IMR-90 (cell line): ENCODE results near the gene PPT2. TPM values are rescaled to one million over a fixed set of nuclear protein-coding genes. Genes with fewer than 3 reads are reported as not detected.

Experiments used
- ATAC-seq: fragments of 200-7000 bp; cut with Tn5 transposase; 2 replicates; pipeline ENCODE4 v1.9.1; 2020; ENCODE audit warnings: low read depth, mild to moderate bottlenecking, moderate library complexity
- BruUV-seq: library from RNA; stranded (reverse); fragments of 400-500 nt; replicated peaks from 2 replicates; lab custom pipeline; 2021; lab: Mats Ljungman, UMichigan
- CTCF ChIA-PET: fragments of 300-600 bp; formaldehyde crosslinking; extraction: SDS; loops from one replicate; lab custom pipeline; 2021; ENCODE audit warnings: antibody characterized with exemption; lab: Yijun Ruan, JAX
- POLR2A ChIA-PET: fragments of 300-600 bp; sonication (Branson Sonifier 250); formaldehyde crosslinking; loops from one replicate; lab custom pipeline; 2022; ENCODE audit warnings: antibody characterized with exemption; ENCODE audit not compliant: unreplicated experiment; lab: Charles Lee
- DNase-seq: peaks from one replicate; pipeline ENCODE4 v3.0.0; 2013
- H2AFZ ChIP-seq: replicated peaks from 2 replicates; pipeline ENCODE3; 2013; ENCODE audit warnings: low read length, mild to moderate bottlenecking; ENCODE audit not compliant: poor library complexity
- H2AK5ac ChIP-seq: 2 replicates; pipeline ENCODE4 v1.6.1; 2013; ENCODE audit warnings: low read depth, low read length, inconsistent platforms
- H2AK9ac ChIP-seq: replicated peaks from 2 replicates; pipeline ENCODE3; 2013; ENCODE audit warnings: mild to moderate bottlenecking, low read depth, low read length, moderate library complexity; ENCODE audit not compliant: poor library complexity
- H2BK120ac ChIP-seq: 2 replicates; pipeline ENCODE4 v1.6.1; 2013; ENCODE audit warnings: low read depth, low read length, inconsistent platforms
- H2BK15ac ChIP-seq: 3 replicates; pipeline ENCODE4 v1.6.1; 2013; ENCODE audit warnings: low read depth, low read length, inconsistent platforms
- H2BK20ac ChIP-seq: 2 replicates; pipeline ENCODE4 v1.6.1; 2013; ENCODE audit warnings: low read depth, mild to moderate bottlenecking, inconsistent platforms, low read length, moderate library complexity
- H2BK5ac ChIP-seq: 2 replicates; pipeline ENCODE4 v1.6.1; 2013; ENCODE audit warnings: mild to moderate bottlenecking, low read depth, low read length, inconsistent platforms; ENCODE audit not compliant: poor library complexity, severe bottlenecking
- H3K14ac ChIP-seq: replicated peaks from 2 replicates; pipeline ENCODE4 v1.6.1; 2013; ENCODE audit warnings: low read depth, low read length, inconsistent platforms
- H3K18ac ChIP-seq: 2 replicates; pipeline ENCODE4 v1.6.1; 2013; ENCODE audit warnings: low read depth, low read length, control low read depth
- H3K23ac ChIP-seq: 2 replicates; pipeline ENCODE4 v1.6.1; 2013; ENCODE audit warnings: low read depth, low read length, inconsistent platforms
- H3K27ac ChIP-seq: 2 replicates; pipeline ENCODE4 v1.5.1; 2013; ENCODE audit warnings: mild to moderate bottlenecking, control low read depth, low read length; ENCODE audit not compliant: insufficient read depth
- H3K27me3 ChIP-seq: 2 replicates; pipeline ENCODE4 v1.6.1; 2013; ENCODE audit warnings: low read length; ENCODE audit not compliant: control insufficient read depth, insufficient read depth
- H3K36me3 ChIP-seq: 2 replicates; pipeline ENCODE4 v1.6.1; 2013; ENCODE audit warnings: low read length, mixed read lengths; ENCODE audit not compliant: control insufficient read depth, insufficient read depth
- H3K4ac ChIP-seq: 2 replicates; pipeline ENCODE4 v1.6.1; 2013; ENCODE audit warnings: low read depth, low read length, inconsistent platforms
- H3K4me1 ChIP-seq: 2 replicates; pipeline ENCODE4 v1.6.1; 2013; ENCODE audit warnings: low read length, mixed read lengths; ENCODE audit not compliant: control insufficient read depth, insufficient read depth
- H3K4me2 ChIP-seq: 2 replicates; pipeline ENCODE4 v1.6.1; 2013; ENCODE audit warnings: low read depth, mild to moderate bottlenecking, control low read depth, low read length, moderate library complexity
- H3K4me3 ChIP-seq: 2 replicates; pipeline ENCODE4 v1.5.1; 2013; ENCODE audit warnings: low read depth, mild to moderate bottlenecking, control low read depth, low read length, moderate library complexity; ENCODE audit not compliant: insufficient read depth
- H3K56ac ChIP-seq: 2 replicates; pipeline ENCODE4 v1.6.1; 2013; ENCODE audit warnings: low read length, inconsistent platforms; ENCODE audit not compliant: insufficient read depth; ENCODE audit errors: extremely low read depth
- H3K79me1 ChIP-seq, 2 experiments: 2 replicates each; pipeline ENCODE4 v1.6.1; 2013; ENCODE audit warnings: low read length in 2 of 2, inconsistent platforms in 1 of 2, low read depth in 1 of 2
- H3K9ac ChIP-seq: 2 replicates; pipeline ENCODE4 v1.6.1; 2013; ENCODE audit warnings: low read depth, low read length, control low read depth
- H3K9me1 ChIP-seq: 2 replicates; pipeline ENCODE4 v1.6.1; 2013; ENCODE audit warnings: low read length, inconsistent platforms; ENCODE audit not compliant: insufficient read depth
- H3K9me3 ChIP-seq: 2 replicates; pipeline ENCODE4 v1.6.1; 2013; ENCODE audit warnings: low read length; ENCODE audit not compliant: control insufficient read depth, insufficient read depth
- H4K20me1 ChIP-seq: 2 replicates; pipeline ENCODE4 v1.6.1; 2013; ENCODE audit warnings: low read length, inconsistent platforms; ENCODE audit not compliant: insufficient read depth
- H4K5ac ChIP-seq: 2 replicates; pipeline ENCODE4 v1.6.1; 2013; ENCODE audit warnings: mild to moderate bottlenecking, low read depth, low read length, control low read depth
- H4K8ac ChIP-seq, 2 experiments: 2 replicates each; pipeline ENCODE4 v1.6.1; 2013; ENCODE audit warnings: low read depth in 2 of 2, low read length in 2 of 2, control low read depth in 1 of 2, inconsistent platforms in 1 of 2
- H4K91ac ChIP-seq: 2 replicates; pipeline ENCODE4 v1.6.1; 2013; ENCODE audit warnings: low read depth, low read length, inconsistent platforms; ENCODE audit not compliant: insufficient read depth
- MAZ ChIP-seq: IDR thresholded peaks from 2 replicates; pipeline ENCODE4 v1.6.1; 2012; ENCODE audit warnings: low read depth, mild to moderate bottlenecking, low read length, improper control_type of control experiment, moderate library complexity, borderline replicate concordance
- RCOR1 ChIP-seq: IDR thresholded peaks from 2 replicates; pipeline ENCODE4 v1.6.1; 2012; ENCODE audit warnings: mild to moderate bottlenecking, low read length, improper control_type of control experiment; ENCODE audit not compliant: insufficient replicate concordance
- WGBS, 2 experiments: methylation state at CpG; one replicate each; pipeline versions ENCODE4 v1.1.5 to v1.1.7; 2013; ENCODE audit warnings: missing lambda C conversion rate in 2 of 2; ENCODE audit not compliant: insufficient read length in 1 of 2; ENCODE audit errors: extremely low coverage in 2 of 2; 5-methylcytosine and 5-hydroxymethylcytosine counted together
- dilution Hi-C: fragments of 300-500 bp; cut with HindIII; formaldehyde crosslinking; loops from one replicate; pipeline ENCODE4 v1.14.3; 2018; ENCODE audit warnings: low sequenced_read_pairs; ENCODE audit not compliant: unreplicated experiment
- in situ Hi-C: fragments of 300-500 bp; cut with MboI; formaldehyde crosslinking; loops from 3 replicates; pipeline ENCODE4 v1.14.3; 2019; ENCODE audit warnings: low sequenced_read_pairs, inconsistent platforms, mixed read lengths
- intact Hi-C: fragments of 100-400 bp; cut with micrococcal nuclease; formaldehyde crosslinking; loops from 2 replicates; pipeline ENCODE4 v1.10.0; 2022
- polyA plus RNA-seq, 3 experiments: library from polyadenylated mRNA; depleted of rRNA; stranded (reverse); fragments of >200 nt; gene quantifications; 2 replicates each; pipeline ENCODE4 v1.2.3, GENCODE V29; 2012; ENCODE audit warnings: low replicate concordance in 1 of 3
- total RNA-seq: library from RNA; depleted of rRNA; stranded (reverse); fragments of >200 nt; gene quantifications from 2 replicates; pipeline ENCODE4 v1.2.3, GENCODE V29; 2012

Gene PPT2
- total and polyA plus RNA-seq, 2 of the 4 experiments (the other 2 are of a cell fraction) = 3.2 to 16.2 TPM

DNA sequence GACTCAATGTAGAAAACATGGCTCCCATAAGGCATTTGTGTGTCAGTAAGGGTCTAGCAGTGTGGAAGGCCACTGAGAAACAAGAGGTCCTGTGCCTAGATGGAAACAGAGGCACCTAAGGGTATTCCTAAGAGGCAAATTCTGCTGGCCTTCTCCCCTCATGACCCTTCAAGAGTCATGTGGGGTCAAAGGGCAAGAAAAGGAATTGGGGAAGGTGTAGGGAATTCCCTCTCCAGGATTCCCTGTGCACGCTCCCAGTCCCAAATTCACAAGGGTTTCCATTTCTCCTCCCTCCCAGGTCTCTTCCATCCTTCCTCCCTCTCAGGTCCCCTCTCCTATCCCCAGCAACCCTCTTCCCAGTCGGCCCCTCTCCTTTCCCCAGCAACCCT is 21.4 kb downstream of the PPT2 start:
- BruUV-seq = no TSS peak
- in situ Hi-C loops = loop anchor here (10.0 to 25.0 kb wide), 2 partner anchors 201 to 787 kb away; partner anchors contain the start of genes BRD2, DXO and HLA-DMA
- H3K14ac ChIP-seq = peak overlapping the region; percentile 87
- TF ChIP-seq RCOR1 = no peak
- 0 out of 2 replicates have a peak, but pooled peaks have one; percentile 8 for TF ChIP-seq MAZ
- H4K91ac ChIP-seq = peak overlapping the region; percentile 82; the same call in 1 of the 2 replicates
- H3K4me2 ChIP-seq = peak overlapping the region; percentile 98
- H3K27ac ChIP-seq = peak overlapping the region; percentile 96
- H3K27me3 ChIP-seq = no peaks in the 10 kb centered on the region
- peaks cover 14% of the 10 kb centered on the region for H3K36me3 ChIP-seq
- no peak overlapping the region for H2BK20ac ChIP-seq
- peak overlapping the region; percentile 77; the same call in 1 of the 2 replicates for H3K56ac ChIP-seq
- no peak overlapping the region for H2BK120ac ChIP-seq
- peak overlapping the region; percentile 76 for H3K4me3 ChIP-seq
- peak overlapping the region; percentile 92 for H3K23ac ChIP-seq
- H3K9me1 ChIP-seq = peaks cover 30% of the 10 kb centered on the region
- peak overlapping the region; percentile 97 for H2AK5ac ChIP-seq
- no peak overlapping the region; the same call in 1 of the 2 replicates for H3K18ac ChIP-seq
- no CpG with 5 or more reads among the region's 2 CpGs for WGBS, 2 experiments
- intact Hi-C loops = loop anchor here (5.0 kb wide), 1 partner anchor 58 kb away; no protein-coding TSS in a partner anchor
- H3K4me1 ChIP-seq = peaks cover 7% of the 10 kb centered on the region
- H2BK15ac ChIP-seq = no peak overlapping the region
- H3K4ac ChIP-seq = peak overlapping the region; percentile 96
- no peaks in the 10 kb centered on the region for H3K9me3 ChIP-seq
- dilution Hi-C loops = no loop called here
- DNase-seq (no peak), ATAC-seq (no peak)
- ChIA-PET POLR2A (no interaction called here), CTCF (no interaction called here)
- peak overlapping the region; percentile 82 for H2BK5ac ChIP-seq
- peak overlapping the region; percentile 47 to 76; a peak in 2 of 4 replicates for H4K8ac ChIP-seq
- H4K5ac ChIP-seq = no peak overlapping the region
- H3K79me1 ChIP-seq = peaks cover 35 to 71% of the 10 kb centered on the region in 2 experiments
- H4K20me1 ChIP-seq = peaks cover 3% of the 10 kb centered on the region; the same call in 1 of the 2 replicates
- H2AFZ ChIP-seq = peak overlapping the region; percentile 93
- H3K9ac ChIP-seq = peak overlapping the region; percentile 95
- peak overlapping the region; percentile 99 for H2AK9ac ChIP-seq
